ENCODE results near the gene EEPD1.

The EEPD1 gene

DNA sequence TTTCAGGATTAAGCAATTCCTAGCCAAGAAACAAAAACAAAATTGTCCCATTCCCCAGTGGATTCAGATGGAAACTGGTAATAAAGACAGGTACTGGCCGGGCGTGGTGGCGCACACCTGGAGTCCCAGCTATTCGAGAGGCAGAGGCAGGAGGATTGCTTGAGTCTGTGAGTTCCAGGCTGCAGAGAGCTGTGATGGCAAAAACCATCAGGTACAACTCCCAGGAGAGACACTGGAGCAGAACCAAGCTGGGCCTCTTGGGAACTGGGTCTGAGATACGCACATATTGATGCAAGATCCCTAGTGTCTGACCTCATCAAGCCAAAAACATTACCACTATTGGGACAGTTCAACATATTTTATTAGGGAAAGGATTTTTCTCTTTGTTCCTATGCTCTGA, 152.6 kb downstream of the EEPD1 start:
- TF ChIP-seq, protein P1, sequence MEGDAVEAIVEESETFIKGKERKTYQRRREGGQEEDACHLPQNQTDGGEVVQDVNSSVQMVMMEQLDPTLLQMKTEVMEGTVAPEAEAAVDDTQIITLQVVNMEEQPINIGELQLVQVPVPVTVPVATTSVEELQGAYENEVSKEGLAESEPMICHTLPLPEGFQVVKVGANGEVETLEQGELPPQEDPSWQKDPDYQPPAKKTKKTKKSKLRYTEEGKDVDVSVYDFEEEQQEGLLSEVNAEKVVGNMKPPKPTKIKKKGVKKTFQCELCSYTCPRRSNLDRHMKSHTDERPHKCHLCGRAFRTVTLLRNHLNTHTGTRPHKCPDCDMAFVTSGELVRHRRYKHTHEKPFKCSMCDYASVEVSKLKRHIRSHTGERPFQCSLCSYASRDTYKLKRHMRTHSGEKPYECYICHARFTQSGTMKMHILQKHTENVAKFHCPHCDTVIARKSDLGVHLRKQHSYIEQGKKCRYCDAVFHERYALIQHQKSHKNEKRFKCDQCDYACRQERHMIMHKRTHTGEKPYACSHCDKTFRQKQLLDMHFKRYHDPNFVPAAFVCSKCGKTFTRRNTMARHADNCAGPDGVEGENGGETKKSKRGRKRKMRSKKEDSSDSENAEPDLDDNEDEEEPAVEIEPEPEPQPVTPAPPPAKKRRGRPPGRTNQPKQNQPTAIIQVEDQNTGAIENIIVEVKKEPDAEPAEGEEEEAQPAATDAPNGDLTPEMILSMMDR (IDR thresholded peaks at IDR 0.05), result no peak
- Histone ChIP-seq H3K4me3 (no peak overlapping the region), H3K27ac (no peak overlapping the region)
- peak; percentile 36 for DNase-seq (ENCODE audit: low spot score)

GRCh38 chr7:36306222-36306621, 153.2 kb downstream of the EEPD1 start:
- TF ChIP-seq, protein P1 (IDR thresholded peaks at IDR 0.05), result no peak
- DNase-seq (ENCODE audit: low spot score), result peak; percentile 1
- Histone ChIP-seq H3K4me3 (no peak overlapping the region), H3K27ac (no peak overlapping the region)

- TF ChIP-seq, protein P1 (IDR thresholded peaks at IDR 0.05), result no peak
- peak; percentile 38 for DNase-seq (ENCODE audit: low spot score)
- Histone ChIP-seq H3K27ac (no peak overlapping the region), H3K4me3 (no peak overlapping the region)
These were observed 153.7 kb downstream of the EEPD1 start for GRCh38 chr7:36306722-36307121.

GRCh38 chr7:36308031-36308430, 155.0 kb downstream of the EEPD1 start:
- H3K27ac ChIP-seq, result no peak overlapping the region
- TF ChIP-seq, protein P1 (IDR thresholded peaks at IDR 0.05), result no peak
- no peak for DNase-seq (ENCODE audit: low spot score)
- no peak overlapping the region for H3K4me3 ChIP-seq

GRCh38 chr7:36309301-36309700, 156.2 kb downstream of the EEPD1 start:
- Histone ChIP-seq H3K4me3 (no peak overlapping the region), H3K27ac (no peak overlapping the region)
- TF ChIP-seq, protein P1 (IDR thresholded peaks at IDR 0.05), result no peak
- no peak for DNase-seq (ENCODE audit: low spot score)

DNA sequence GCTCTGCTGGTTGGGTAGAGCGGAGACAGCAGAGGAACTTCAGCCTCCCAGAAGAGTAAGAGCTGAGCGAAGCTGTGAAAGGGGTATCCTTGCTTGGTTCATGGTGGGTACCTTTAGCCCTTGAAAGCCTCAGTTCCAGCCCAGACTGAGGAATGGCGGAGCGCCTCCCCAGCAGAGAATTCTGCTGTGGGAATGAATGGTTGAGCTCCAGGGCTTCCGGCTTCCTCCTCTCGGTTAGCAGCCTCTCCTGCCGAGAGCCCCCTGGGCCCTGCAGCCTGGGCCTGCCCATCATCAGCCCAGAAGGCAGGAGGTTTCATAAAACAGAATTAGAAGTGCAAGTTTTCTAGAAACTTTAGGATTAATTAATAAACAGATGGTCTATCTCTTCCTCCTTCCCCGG, 156.7 kb downstream of the EEPD1 start:
- Histone ChIP-seq H3K27ac (no peak overlapping the region), H3K4me3 (no peak overlapping the region)
- TF ChIP-seq, protein P1 (IDR thresholded peaks at IDR 0.05), result no peak
- no peak for DNase-seq (ENCODE audit: low spot score)

GRCh38 chr7:36310897-36311296, 157.8 kb downstream of the EEPD1 start:
- H3K27ac ChIP-seq, result no peak overlapping the region
- TF ChIP-seq, protein P1 (IDR thresholded peaks at IDR 0.05), result no peak
- no peak overlapping the region for H3K4me3 ChIP-seq
- DNase-seq (ENCODE audit: low spot score), result no peak

Data from coronary artery (tissue), 2 donors.